GM20431 (cell line): ENCODE measurements around the gene TASOR.
"Not testable (repeated sequence)": the region's sequence is repeated elsewhere in the genome, so short reads cannot be mapped to it uniquely, and the experiment has no call there.

Experiments used
- in situ Hi-C: fragments of 300-500 bp; cut with MseI, MboI; formaldehyde crosslinking; loops from one replicate; pipeline ENCODE4 v1.15.0; 2020; ENCODE audit warnings: low sequenced_read_pairs; ENCODE audit not compliant: unreplicated experiment

Gene TASOR

GRCh38 chr3:56683122-56683817 is at the start of gene TASOR:
Gene TASOR (minus strand): TSS chr3:56683265. CDS start chr3:56683006, 259 bp downstream.
- in situ Hi-C loops: no loop called here

DNA sequence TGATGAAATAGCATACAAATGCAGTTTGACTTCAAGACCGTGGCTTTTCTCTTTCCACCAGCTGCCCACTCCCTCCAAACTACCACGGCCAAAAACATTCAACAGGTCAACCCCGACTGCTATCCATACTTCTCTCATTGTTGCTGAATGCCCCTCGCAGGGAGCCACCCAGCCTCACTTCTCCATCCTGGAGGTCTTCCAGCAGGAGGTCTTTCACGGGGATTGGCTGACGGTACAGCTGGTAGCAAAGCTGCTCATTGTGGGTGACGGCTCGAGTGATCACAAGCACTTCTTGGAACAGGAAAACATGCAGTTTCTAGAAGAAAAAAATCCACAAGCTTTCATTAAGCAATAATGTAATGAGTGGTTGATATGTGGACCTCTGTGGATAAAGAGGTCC is 49.0 kb upstream of the TASOR start:
- in situ Hi-C loops: no loop called here

DNA sequence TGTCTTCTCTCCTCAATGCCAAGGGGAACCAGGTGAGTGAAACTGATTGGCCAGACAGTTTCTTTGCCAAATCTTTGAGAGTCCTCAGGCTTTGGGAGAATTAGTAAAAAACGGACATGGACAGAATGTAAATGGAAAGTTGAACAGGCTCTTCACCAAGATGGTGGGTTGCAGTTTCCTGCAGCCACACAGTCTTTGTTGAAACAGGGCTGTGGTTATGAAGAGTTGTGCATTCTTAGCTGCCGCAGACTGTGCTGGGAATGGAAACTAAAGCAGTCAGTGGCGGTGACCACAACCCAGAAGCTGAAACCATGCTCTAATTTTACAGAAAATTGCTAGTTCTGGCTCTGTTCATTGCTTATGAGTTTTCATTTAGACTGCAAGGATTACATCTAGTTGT is 42.1 kb upstream of the TASOR start:
- in situ Hi-C loops: no loop called here

DNA sequence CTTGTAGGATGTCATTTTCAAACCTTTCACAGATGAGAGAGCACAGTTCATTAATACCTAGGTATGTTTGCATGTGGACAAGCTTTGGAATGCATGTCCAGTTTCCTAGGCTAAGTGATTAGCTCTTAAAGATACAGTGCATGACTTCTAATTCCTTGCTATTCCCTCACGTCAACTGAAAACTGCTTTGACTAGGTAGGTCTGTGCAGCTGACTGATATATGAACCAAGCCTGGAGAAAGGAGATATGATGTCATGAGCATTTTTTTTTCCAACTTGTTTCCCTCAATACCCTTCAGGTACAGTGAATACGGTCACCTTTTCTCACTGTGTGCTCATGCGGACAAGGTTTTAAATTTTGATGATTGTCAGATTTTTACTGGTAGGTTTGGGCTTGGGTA is 41.6 kb upstream of the TASOR start:
- in situ Hi-C loops: no loop called here

DNA sequence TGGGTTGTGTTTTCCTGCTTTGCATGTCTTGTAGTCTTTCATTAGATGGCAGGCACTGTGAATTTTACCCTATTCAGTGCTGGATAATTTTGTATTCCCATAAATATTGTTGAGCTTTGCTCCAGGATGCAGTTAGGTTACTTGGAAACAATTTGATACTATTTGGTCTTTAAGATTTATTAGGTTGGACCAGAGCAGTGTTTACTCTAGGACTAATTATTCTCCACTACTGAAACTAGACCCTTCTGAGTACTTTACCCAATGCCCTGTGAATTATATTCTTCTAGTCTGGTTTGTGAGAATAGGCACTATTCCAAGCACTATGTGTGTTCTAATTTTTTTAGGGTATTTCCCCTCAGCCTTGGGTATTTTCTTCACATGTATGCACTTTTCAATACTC is 37.8 kb upstream of the TASOR start:
- in situ Hi-C loops: no loop called here

DNA sequence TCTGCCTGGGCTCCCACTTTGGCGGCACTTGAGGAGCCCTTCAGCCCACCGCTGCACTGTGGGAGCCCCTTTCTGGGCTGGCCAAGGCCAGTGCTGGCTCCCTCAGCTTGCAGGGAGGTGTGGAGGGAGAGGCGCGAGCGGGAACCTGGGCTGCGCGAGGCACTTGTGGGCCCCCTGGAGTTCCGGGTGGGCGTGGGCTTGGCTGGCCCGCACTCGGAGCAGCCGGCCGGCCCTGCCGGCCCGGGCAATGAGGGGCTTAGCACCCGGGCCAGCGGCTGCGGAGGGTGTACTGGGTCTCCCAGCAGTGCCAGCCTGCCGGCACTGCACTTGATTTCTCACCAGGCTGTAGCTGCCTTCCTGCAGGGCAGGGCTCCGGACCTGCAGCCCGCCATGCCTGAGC is 35.7 kb upstream of the TASOR start:
- in situ Hi-C loops: not testable (repeated sequence)

GRCh38 chr3:56711344-56711743 is 28.3 kb upstream of the TASOR start:
- in situ Hi-C loops: no loop called here

GRCh38 chr3:56707412-56707811 is 24.3 kb upstream of the TASOR start:
- in situ Hi-C loops: not testable (repeated sequence)

GRCh38 chr3:56706629-56707028 is 23.6 kb upstream of the TASOR start:
- in situ Hi-C loops: no loop called here

GRCh38 chr3:56704706-56705105 is 21.6 kb upstream of the TASOR start:
- in situ Hi-C loops: loop anchor here (5.0 kb wide), 2 partner anchors 98 to 283 kb away; partner anchors contain the start of gene ARHGEF3

DNA sequence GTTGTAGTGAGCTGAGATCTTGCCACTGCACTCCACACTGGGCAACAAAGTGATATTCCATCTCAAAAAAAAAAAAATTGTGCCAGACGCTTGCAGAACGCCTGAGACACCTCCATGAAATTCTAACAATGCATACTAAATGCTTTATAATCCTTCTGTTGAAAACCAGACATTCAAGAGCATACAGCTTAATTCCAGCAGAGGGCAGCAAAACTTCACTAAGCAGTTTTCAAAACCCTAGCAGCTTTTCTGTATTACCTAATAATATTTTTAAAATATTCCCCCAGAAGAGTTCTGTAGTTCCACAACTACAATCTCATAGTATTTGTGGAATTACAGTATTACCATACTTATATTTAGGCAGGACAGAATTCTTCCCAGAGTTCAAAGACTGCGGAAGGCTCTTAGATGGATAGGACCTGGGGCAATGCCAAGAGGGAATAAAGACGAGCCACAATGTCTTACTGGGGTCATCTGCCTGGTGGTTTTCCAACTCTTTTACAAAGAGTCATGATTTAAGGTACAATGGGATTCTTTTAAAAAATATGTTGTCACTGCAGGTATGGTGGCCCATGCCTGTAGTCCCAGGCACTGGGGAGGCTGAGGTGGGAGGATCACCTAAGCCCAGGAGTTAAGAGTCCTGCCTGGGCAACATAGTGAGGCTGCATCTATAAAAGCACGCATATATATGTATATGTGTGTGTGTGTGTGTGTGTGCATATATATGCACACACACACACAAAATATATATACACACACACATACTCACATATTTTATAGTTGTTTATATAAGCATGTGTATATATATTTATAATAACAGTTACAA is 19.6 kb upstream of the TASOR start:
- in situ Hi-C loops: loop anchor here (5.0 kb wide), 2 partner anchors 100 to 285 kb away; partner anchors contain the start of gene ARHGEF3

- in situ Hi-C loops: loop anchor here (5.0 kb wide), 2 partner anchors 102 to 287 kb away; partner anchors contain the start of gene ARHGEF3
Observed at GRCh38 chr3:56700151-56700550, 17.1 kb upstream of the TASOR start.

DNA sequence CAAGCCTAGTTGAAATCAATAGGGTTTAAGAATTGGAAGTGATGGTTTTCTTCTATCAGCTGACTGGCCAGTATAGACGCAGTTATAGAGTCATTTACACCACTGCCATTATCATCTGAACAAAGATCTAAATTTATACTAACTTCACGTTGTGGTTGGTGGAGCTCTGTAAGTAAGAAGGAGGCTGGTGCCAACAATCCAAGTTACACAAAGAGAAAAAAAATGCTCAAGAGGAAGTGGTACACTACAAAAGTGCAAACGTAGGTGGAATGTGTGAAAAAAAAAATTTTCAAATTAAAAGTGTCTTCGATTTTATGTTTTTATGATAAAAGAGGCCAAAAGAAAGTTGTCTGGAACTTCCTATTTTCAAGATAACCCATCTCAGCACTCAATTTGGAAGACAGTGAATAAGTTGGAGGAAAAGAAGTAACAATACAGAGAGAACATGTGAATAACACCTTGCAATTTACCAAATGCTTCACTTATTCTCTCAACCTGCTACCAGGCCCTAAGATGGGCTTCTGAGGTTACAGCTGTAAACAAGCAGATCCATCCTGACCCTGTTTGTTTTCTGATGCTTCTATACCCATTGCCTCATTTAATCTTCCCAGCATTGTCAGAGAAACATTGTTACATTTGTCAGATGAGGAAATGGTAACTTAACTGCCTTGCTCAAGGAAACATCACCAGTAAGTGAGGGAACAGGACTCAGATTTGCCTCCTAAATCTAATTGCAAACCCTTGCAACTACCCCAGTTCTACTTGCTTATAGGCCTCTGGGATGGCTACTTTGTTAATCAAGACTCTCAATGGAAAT is 12.0 kb upstream of the TASOR start:
- in situ Hi-C loops: no loop called here

DNA sequence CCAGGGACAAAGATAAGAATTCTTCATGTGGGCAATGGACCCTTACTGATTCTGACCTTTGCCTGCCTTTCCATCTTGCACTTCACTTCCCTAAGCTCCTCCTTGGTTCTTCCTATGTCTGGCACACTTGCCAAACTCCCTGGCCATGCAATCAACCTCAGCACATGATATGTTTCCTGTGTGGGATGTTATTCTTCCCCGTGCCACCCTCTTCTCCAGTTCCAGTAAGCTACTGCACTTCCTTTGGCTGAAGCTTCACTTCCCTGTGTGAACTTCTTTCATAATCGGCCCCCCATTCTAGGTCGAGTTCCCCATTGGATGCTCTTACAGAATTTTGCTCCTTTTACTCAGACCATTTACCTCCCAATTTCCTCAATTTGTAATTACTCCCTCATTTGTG is 10.7 kb upstream of the TASOR start:
- in situ Hi-C loops: no loop called here

DNA sequence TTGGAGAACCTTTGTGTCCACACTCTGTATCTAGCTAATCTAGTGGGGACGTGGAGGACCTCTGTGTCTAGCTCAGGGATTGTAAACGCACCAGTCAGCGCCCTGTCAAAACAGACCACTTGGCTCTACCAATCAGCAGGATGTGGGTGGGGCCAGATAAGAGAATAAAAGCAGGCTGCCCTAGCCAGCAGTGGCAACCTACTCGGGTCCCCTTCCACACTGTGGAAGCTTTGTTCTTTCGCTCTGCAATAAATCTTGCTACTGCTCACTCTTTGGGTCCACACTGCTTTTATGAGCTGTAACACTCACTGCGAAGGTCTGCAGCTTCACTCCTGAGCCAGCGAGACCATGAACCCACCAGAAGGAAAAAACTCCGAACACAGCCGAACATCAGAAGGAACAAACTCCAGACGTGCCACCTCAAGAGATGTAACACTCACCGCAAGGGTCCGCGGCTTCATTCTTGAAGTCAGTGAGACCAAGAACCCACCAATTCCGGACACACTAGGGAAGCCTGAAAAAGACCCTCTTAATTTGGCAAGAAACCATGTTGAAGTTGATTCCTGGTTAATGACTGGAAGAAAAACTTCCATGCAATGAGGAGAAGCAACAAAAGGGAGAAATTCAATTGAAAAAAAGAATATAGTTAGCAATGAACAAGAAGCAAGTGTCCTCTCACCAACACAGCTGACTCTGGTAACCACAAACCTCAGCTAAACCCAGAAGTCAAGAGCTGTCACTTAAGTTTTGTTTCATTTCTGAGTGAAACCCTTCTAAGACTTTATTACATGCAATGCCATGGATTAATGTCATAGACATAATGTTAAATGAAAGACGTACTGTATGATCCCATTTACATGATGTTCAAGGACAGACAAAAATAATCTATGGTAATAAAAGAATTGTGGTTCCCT is 9.7 kb upstream of the TASOR start:
- in situ Hi-C loops: not testable (repeated sequence)

- in situ Hi-C loops: not testable (repeated sequence)
Observed at GRCh38 chr3:56692001-56692365, 8.9 kb upstream of the TASOR start.

GRCh38 chr3:56691165-56692000 is 8.3 kb upstream of the TASOR start:
- in situ Hi-C loops: no loop called here

DNA sequence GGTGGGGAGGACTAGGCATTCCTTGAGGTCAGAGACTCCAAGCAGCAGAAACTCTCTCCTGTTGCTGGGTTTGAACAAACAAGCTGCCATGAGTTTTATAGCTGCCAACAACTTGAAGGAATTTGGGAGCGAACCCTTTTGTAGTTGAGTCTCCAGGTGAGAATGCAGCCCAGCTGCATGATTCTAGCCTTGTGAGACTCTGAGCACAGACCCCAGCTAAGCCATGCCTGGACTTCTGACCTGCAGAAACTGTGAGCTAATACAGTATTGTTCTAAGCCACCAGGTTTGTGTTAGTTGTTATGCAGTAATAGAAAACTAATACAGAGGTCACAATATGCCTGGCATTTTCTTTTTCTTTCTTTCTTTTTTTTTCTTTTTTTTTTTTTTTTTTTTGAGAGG is 6.2 kb upstream of the TASOR start:
- in situ Hi-C loops: no loop called here

- in situ Hi-C loops: no loop called here
Observed at GRCh38 chr3:56688191-56688590, 5.1 kb upstream of the TASOR start.
